ENCODE data around the gene IL1B.

GRCh38 chr2:112831946-112832840, 4.4 kb downstream of the IL1B start:
- TF ChIP-seq TAF1 (IDR thresholded peaks at IDR 0.05; ENCODE audit: low read depth) (no peak), CTCF (IDR thresholded peaks at IDR 0.05; ENCODE audit: poor library complexity, severe bottlenecking) (no peak), REST (IDR thresholded peaks at IDR 0.05; ENCODE audit: borderline replicate concordance) (no peak), EZH2 (IDR thresholded peaks at IDR 0.05; ENCODE audit: borderline replicate concordance, insufficient read depth, low read length, poor library complexity, severe bottlenecking) (no peak), POLR2AphosphoS5 (IDR thresholded peaks at IDR 0.05) (no peak), RAD21 (conservative IDR thresholded peaks at IDR 0.05) (no peak), EP300 (conservative IDR thresholded peaks at IDR 0.05; ENCODE audit: poor library complexity, severe bottlenecking) (no peak)
